ENCODE results near the gene RTN4R. TPM values are rescaled to one million over a fixed set of nuclear protein-coding genes. Genes with fewer than 3 reads are reported as not detected.
A peak's percentile ranks its signal among the peaks of the same experiment; 100 is the strongest.

The RTN4R gene
- total and polyA plus RNA-seq, 9 of the 15 experiments (the other 6 are each of a cell fraction or from before 2014, with no cell fraction given): 0.04 to 2.8 (median 1.4) TPM; not detected in 3

GRCh38 chr22:20234760-20235388, 33.2 kb downstream of the RTN4R start:
- Histone ChIP-seq H3K9me1 (ENCODE audit: control insufficient read depth, insufficient read depth, low read length) (peaks cover 7% of the 10 kb centered on the region), H3K9me3 (replicated peaks; ENCODE audit: control insufficient read depth, insufficient read depth, low read depth, low read length) (no peaks in the 10 kb centered on the region), H3K27me3 (ENCODE audit: control insufficient read depth in 2 of 2, insufficient read depth in 2 of 2, low read length in 2 of 2) (peaks cover 79 to 100% of the 10 kb centered on the region in 2 experiments), H3K36me3 (ENCODE audit: control insufficient read depth, insufficient read depth, low read length) (no peaks in the 10 kb centered on the region), H4K20me1 (replicated peaks; ENCODE audit: control insufficient read depth, insufficient read depth, low read length) (peaks cover 80% of the 10 kb centered on the region), H3K4me2 (ENCODE audit: insufficient read depth, low read length) (no peak overlapping the region), H3K27ac (ENCODE audit: extremely low read depth, low read depth, low read length) (no peak overlapping the region), H3K9ac (ENCODE audit: insufficient read depth in 1 of 2, low read depth in 2 of 2, low read length in 2 of 2) (peak overlapping the region in 1 of 2 experiments; percentile 59; a peak in 1 of 4 replicates), H3K4me1 (replicated peaks in 1 of 2; ENCODE audit: control insufficient read depth in 2 of 2, insufficient read depth in 2 of 2, low read length in 2 of 2) (peaks cover 0 to 67% of the 10 kb centered on the region in 2 experiments; a peak in 3 of 5 replicates), H3K79me2 (ENCODE audit: control insufficient read depth, insufficient read depth, low read length) (no peaks in the 10 kb centered on the region), H3K4me3 (no peak overlapping the region), H2AFZ (ENCODE audit: low read depth, low read length) (no peak overlapping the region)
- FAIRE-seq (no peak), ATAC-seq (no peak), DNase-seq (ENCODE audit: extremely low read depth in 1 of 4, low spot score in 3 of 4) (no peak)
- in situ Hi-C loops (cut with MboI): no loop called here
- POLR2A ChIA-PET: interaction anchor here (0.6 to 1.1 kb wide), 4 partner anchors 53 to 1190 kb away, joined by 3 to 4 read pairs (median 3); no protein-coding TSS in a partner anchor
- no TSS peak for BruUV-seq (replicated peaks)
- CTCF ChIA-PET (ENCODE audit: low intra/inter-chr PET ratio): interaction anchor here (0.6 to 1.5 kb wide), 2 partner anchors 78 to 696 kb away, joined by 3 to 5 read pairs; no protein-coding TSS in a partner anchor
- WGBS (ENCODE audit: insufficient coverage, low coverage, missing lambda C conversion rate): under 1% methylated on average over 23 of the region's 23 CpGs
- intact Hi-C loops (cut with micrococcal nuclease): loop anchor here (10.0 kb wide), 1 partner anchor 260 kb away; no protein-coding TSS in a partner anchor
- peak; percentile 15 for TF ChIP-seq RBBP5 (IDR thresholded peaks at IDR 0.05; ENCODE audit: borderline replicate concordance, insufficient read depth, low read length, poor library complexity, severe bottlenecking)
- no peak for TF ChIP-seq POLR3A (IDR thresholded peaks at IDR 0.05; ENCODE audit: borderline replicate concordance, extremely low read depth, insufficient read depth, insufficient read length)
- TF ChIP-seq EGR1 (conservative IDR thresholded peaks at IDR 0.05): no peak
- TF ChIP-seq PBX2 (CRISPR knock-in tag; IDR thresholded peaks at IDR 0.05; ENCODE audit: low read depth): 0 out of 2 replicates have a peak, but pooled peaks have one; percentile 12
- no peak for TF ChIP-seq PBX2 (tag; conservative IDR thresholded peaks at IDR 0.05; ENCODE audit: low read depth)
- no peak for TF ChIP-seq ZNF280B (CRISPR knock-in tag; IDR thresholded peaks at IDR 0.05)
- no peak for TF ChIP-seq ZC3H4 (CRISPR knock-in tag; IDR thresholded peaks at IDR 0.05; ENCODE audit: borderline replicate concordance)
- TF ChIP-seq, protein P1, sequence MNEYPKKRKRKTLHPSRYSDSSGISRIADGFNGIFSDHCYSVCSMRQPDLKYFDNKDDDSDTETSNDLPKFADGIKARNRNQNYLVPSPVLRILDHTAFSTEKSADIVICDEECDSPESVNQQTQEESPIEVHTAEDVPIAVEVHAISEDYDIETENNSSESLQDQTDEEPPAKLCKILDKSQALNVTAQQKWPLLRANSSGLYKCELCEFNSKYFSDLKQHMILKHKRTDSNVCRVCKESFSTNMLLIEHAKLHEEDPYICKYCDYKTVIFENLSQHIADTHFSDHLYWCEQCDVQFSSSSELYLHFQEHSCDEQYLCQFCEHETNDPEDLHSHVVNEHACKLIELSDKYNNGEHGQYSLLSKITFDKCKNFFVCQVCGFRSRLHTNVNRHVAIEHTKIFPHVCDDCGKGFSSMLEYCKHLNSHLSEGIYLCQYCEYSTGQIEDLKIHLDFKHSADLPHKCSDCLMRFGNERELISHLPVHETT (CRISPR knock-in tag; conservative IDR thresholded peaks at IDR 0.05 in 1 of 2, IDR thresholded peaks at IDR 0.05 in 1 of 2): 0 out of 4 replicates have a peak, but pooled peaks of 1 of the 2 experiments have one; percentile 70
- TF ChIP-seq TAF15 (IDR thresholded peaks at IDR 0.05; ENCODE audit: low read depth, low read length): no peak
- TF ChIP-seq ZNF12 (CRISPR knock-in tag; IDR thresholded peaks at IDR 0.05): peak; percentile 80
- TF ChIP-seq ETV1 (tag; conservative IDR thresholded peaks at IDR 0.05; ENCODE audit: low read depth): no peak

Data from K562 (cell line).